ENCODE data around the gene MAGI1.

GRCh38 chr3:65777050-65777449 is 261.7 kb downstream of the MAGI1 start:
- no peak for TF ChIP-seq CTCF (IDR thresholded peaks at IDR 0.05 in 8 of 11, conservative IDR thresholded peaks at IDR 0.05 in 3 of 11)
- TF ChIP-seq POLR2AphosphoS5 (IDR thresholded peaks at IDR 0.05), result no peak
